ENCODE results near the gene RPS27. TPM values are rescaled to one million over a fixed set of nuclear protein-coding genes. Genes with fewer than 3 reads are reported as not detected.

The RPS27 gene
- total and polyA plus RNA-seq, 2 of the 13 experiments (the other 11 are each of a cell fraction or from before 2014, with no cell fraction given), result 3,737 to 9,964 TPM

- TF ChIP-seq GMEB2 (CRISPR knock-in tag; IDR thresholded peaks at IDR 0.05; ENCODE audit: low read depth), result no peak
- no peak for TF ChIP-seq ZFP41 (CRISPR knock-in tag; IDR thresholded peaks at IDR 0.05; ENCODE audit: borderline replicate concordance)
- peak; percentile 45; the same call in 1 of the 2 replicates for TF ChIP-seq CBFB (CRISPR knock-in tag; IDR thresholded peaks at IDR 0.05)
- TF ChIP-seq KLF16 (CRISPR knock-in tag; IDR thresholded peaks at IDR 0.05), result peak in 1 of 2 experiments; percentile 67; a peak in 1 of 4 replicates
- TF ChIP-seq HNRNPL (IDR thresholded peaks at IDR 0.05; ENCODE audit: low read depth, low read length), result 0 out of 2 replicates have a peak, but pooled peaks have one; percentile 41
- TF ChIP-seq ZNF580 (CRISPR knock-in tag; IDR thresholded peaks at IDR 0.05; ENCODE audit: borderline replicate concordance, low read depth), result peak; percentile 82; the same call in 1 of the 2 replicates
- peak; percentile 49 for TF ChIP-seq FOXA3 (CRISPR knock-in tag; IDR thresholded peaks at IDR 0.05)
- no peak for TF ChIP-seq RFX1 (IDR thresholded peaks at IDR 0.05)
- TF ChIP-seq IKZF5 (CRISPR knock-in tag; IDR thresholded peaks at IDR 0.05), result peak; percentile 69; the same call in 1 of the 2 replicates
- peak; percentile 57 for TF ChIP-seq MED8 (CRISPR knock-in tag; IDR thresholded peaks at IDR 0.05; ENCODE audit: insufficient replicate concordance)
- TF ChIP-seq ZFX (CRISPR knock-in tag; IDR thresholded peaks at IDR 0.05; ENCODE audit: low read depth), result peak; percentile 44; the same call in 1 of the 2 replicates
- TF ChIP-seq YEATS2 (CRISPR knock-in tag; IDR thresholded peaks at IDR 0.05; ENCODE audit: borderline replicate concordance), result 0 out of 2 replicates have a peak, but pooled peaks have one; percentile 26
- TF ChIP-seq POLR2AphosphoS2 (IDR thresholded peaks at IDR 0.05; ENCODE audit: low read depth, low read length), result no peak
- TF ChIP-seq GATAD2A (CRISPR knock-in tag; IDR thresholded peaks at IDR 0.05), result no peak; the same call in 1 of the 2 replicates
- peak; percentile 37 for TF ChIP-seq PHF8 (CRISPR knock-in tag; IDR thresholded peaks at IDR 0.05)
- peak; percentile 58; the same call in 1 of the 2 replicates for TF ChIP-seq MTA1 (CRISPR knock-in tag; IDR thresholded peaks at IDR 0.05; ENCODE audit: borderline replicate concordance)
- TF ChIP-seq RFXANK (CRISPR knock-in tag; IDR thresholded peaks at IDR 0.05), result no peak
- TF ChIP-seq POLR2AphosphoS5 (IDR thresholded peaks at IDR 0.05; ENCODE audit: low read depth, low read length), result no peak
- TF ChIP-seq ZNF687 (CRISPR knock-in tag; IDR thresholded peaks at IDR 0.05), result peak; percentile 64
- TF ChIP-seq KDM4B (CRISPR knock-in tag; IDR thresholded peaks at IDR 0.05), result 0 out of 2 replicates have a peak, but pooled peaks have one; percentile 65
- TF ChIP-seq POGZ (CRISPR knock-in tag; IDR thresholded peaks at IDR 0.05), result peak; percentile 59; the same call in 1 of the 2 replicates
- peak; percentile 44; the same call in 1 of the 2 replicates for TF ChIP-seq TFE3 (CRISPR knock-in tag; IDR thresholded peaks at IDR 0.05)
- TF ChIP-seq BRCA1 (CRISPR knock-in tag; IDR thresholded peaks at IDR 0.05), result no peak
Measured at GRCh38 chr1:153946622-153947241, 43.8 kb upstream of the RPS27 start, which contains the start of gene DENND4B (continued).
